HG03378 (cell line): ENCODE measurements around the gene ASIC4.

Experiments
- ATAC-seq: cut with Tn5 transposase; IDR thresholded peaks from one replicate; pipeline ENCODE4 v1.9.1; 2021; ENCODE audit warnings: mild to moderate bottlenecking, moderate library complexity; ENCODE audit not compliant: unreplicated experiment

ASIC4 gene, protein sequence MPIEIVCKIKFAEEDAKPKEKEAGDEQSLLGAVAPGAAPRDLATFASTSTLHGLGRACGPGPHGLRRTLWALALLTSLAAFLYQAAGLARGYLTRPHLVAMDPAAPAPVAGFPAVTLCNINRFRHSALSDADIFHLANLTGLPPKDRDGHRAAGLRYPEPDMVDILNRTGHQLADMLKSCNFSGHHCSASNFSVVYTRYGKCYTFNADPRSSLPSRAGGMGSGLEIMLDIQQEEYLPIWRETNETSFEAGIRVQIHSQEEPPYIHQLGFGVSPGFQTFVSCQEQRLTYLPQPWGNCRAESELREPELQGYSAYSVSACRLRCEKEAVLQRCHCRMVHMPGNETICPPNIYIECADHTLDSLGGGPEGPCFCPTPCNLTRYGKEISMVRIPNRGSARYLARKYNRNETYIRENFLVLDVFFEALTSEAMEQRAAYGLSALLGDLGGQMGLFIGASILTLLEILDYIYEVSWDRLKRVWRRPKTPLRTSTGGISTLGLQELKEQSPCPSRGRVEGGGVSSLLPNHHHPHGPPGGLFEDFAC

DNA sequence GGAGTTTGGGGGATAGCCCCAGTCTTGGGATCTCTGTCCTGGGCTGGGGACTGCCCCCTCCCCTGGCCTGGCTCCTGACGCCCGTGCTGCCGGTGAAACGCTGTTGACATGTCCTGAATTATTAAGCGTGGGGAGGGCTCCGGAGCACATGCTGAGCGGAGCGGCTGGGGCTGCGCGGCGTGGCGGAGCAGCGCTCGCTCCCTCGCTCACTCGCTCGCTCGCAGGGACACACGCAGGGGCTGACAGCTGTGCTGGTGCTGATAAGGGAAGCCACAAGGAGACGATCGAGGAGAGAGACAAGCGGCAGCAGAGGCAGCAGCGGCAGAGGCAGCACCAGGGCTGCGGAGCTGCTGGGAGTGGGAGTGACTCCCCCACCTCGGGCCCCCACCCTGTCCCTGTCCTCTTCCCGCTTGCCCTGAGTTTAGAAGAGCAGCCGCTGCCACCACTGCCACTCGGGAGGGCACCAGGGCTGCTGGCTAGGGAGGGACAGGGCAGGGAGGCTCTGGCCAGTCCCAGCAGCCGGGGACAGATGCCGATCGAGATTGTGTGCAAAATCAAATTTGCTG lies at the start of gene ASIC4:
Gene ASIC4 (plus strand): TSS at position 287 of the 566 bp plus-strand sequence. CDS start 243 bp downstream, at position 530.
- ATAC-seq, result no peak

DNA sequence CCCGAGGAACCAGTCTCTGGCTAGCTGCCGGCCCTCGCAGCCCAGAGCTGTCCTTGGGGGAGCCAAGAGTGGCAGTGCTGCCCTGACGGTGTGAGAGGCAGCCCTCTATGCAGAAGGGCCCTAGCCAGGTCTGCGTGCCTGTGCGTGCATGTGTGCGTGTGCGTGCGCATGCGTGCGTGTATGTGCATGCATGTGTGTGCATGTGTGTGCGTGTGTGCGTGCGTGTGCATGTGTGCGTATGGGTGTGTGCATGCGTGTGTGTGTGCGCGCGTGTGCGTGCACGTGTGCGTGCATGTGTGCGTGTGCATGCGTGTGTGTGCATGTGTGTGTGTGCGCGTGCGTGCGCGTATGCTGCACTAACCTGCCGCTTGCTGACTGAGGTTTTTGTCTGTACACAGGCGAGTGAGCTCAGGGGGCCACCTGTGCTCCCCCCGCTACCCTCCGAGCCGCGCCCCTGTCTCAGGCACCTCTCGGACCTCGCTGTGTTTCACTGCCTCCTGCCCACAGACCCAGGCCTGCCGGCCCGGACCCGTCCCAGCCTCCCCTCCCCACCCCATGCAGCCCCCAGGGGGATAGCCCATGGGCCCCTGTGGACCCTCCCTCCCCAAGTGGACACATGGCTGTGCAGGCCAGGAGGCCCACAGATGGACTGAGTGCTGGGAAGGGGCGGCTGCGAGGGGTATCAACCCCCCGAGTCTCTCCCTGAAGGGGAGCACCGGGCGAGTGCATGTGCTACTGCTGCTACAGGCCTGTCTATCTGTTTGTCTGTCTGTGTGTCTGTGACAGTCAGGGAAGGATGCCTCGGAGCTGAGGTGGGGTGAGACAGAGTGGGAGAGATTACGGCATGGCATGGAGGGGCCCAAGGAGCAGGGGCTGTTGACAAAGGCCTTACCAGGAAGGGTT lies 48.4 kb upstream of the ASIC4 start:
- no peak for ATAC-seq

DNA sequence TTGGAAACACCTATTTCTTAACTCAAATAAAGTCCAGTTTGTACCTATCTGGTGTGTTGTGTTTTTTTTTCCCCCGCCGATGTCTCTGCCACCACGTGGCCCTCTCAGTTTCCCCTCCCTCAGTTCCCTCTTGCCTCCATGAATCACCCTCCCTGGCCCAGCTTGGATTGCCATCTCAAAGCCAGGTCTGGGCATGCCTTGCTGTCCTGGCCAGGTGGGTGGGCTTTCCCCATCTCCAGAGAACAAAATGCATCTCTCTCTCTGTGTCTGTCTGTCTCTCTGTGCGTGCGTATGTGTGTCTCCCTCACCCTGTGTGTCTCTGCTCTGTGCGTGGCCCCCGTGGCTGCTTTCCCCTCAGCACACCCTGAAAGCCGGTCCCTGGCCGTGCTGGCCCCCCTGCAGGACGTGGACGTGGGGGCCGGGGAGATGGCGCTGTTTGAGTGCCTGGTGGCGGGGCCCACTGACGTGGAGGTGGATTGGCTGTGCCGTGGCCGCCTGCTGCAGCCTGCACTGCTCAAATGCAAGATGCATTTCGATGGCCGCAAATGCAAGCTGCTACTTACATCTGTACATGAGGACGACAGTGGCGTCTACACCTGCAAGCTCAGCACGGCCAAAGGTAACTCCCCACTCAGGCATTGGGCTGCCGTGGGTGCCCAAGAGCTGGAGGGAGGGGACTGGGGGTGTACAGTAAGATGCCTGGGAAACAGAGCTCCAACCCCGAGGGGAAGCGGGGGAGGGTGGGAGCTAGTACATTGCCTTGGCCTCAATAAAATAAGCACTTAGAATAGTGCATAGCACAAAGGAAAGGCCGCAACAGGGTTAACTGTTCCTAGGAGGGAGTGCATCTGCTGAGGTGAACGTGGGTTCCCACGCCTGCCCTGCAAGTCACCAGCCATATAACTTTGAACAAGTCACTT lies 47.2 kb upstream of the ASIC4 start:
- ATAC-seq, result no peak

DNA sequence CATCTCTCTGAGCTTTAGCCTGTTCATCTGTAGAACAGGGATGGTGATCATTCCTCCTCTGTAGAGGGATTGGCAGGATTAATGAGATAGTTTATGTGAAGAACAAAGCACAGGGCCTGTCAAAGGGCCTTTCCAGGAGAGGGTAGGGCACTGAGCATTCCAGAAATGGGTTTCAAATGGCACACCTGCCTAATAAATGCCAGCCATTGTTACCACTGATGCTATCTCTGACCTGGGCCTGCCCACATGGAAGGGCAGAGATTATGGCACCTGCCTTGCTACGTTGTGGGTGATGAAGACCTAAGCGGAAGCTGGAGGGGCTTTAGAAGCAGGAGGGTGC lies 46.6 kb upstream of the ASIC4 start:
- ATAC-seq, result no peak

DNA sequence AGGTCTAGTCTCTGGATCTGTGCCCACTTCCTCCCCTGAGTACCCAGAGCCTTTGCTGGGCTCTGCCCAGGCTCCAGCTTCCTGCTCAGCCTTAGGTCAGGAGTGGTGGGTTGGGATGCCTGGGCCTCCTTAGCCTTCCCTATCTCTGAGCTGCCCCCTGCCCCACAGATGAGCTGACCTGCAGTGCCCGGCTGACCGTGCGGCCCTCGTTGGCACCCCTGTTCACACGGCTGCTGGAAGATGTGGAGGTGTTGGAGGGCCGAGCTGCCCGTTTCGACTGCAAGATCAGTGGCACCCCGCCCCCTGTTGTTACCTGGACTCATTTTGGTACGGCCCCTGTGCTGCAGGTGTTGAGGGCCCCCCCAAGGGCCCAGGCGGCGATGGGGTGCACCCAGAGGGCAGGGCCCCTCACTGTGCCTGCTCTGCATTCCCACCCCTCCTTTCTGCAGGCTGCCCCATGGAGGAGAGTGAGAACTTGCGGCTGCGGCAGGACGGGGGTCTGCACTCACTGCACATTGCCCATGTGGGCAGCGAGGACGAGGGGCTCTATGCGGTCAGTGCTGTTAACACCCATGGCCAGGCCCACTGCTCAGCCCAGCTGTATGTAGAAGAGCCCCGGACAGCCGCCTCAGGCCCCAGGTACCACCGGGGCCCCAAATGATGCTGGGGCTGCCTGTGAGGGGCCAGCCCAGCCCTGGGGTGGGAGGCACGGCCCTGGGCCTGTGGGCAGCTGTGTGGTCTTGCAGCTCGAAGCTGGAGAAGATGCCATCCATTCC lies 45.7 kb upstream of the ASIC4 start:
- ATAC-seq, result no peak

DNA sequence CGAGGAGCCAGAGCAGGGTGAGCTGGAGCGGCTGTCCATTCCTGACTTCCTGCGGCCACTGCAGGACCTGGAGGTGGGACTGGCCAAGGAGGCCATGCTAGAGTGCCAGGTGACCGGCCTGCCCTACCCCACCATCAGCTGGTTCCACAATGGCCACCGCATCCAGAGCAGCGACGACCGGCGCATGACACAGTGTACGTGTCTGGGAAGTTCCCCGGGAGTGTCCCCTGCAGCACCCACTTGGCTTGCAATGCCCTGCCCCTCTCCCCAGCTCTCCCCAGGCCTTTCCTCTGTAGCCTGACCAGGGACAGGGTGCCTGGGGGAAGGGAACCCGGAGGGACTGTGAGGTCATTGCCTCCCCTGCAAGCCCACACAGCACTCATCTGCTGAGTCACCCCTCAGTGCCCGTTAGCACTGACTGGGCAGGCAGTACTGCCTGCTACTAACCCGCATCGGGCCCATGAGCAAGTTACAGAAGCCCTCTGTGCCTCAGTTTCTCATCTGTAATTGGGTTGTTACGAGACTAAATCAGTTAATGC lies 45.0 kb upstream of the ASIC4 start:
- no peak for ATAC-seq

DNA sequence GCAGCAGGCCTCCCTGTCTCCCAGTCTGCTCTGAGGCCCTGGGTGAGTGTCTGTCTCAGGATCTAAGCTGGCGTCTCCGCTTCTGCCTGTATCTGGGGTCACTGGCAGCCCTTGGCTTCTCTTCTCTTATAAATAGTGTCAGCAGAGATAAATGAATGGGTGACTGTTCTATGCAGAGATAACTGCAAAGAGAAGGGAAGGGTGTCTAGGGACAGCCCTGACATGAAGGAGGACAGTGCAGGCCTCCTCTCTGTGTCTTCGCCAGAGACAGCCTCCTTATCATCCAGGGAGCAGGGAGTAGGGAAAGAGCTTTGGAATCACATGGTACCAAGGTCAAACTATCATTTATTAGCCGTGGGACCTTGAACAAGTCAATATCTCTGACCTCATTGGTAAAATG lies 43.9 kb upstream of the ASIC4 start:
- ATAC-seq, result no peak

DNA sequence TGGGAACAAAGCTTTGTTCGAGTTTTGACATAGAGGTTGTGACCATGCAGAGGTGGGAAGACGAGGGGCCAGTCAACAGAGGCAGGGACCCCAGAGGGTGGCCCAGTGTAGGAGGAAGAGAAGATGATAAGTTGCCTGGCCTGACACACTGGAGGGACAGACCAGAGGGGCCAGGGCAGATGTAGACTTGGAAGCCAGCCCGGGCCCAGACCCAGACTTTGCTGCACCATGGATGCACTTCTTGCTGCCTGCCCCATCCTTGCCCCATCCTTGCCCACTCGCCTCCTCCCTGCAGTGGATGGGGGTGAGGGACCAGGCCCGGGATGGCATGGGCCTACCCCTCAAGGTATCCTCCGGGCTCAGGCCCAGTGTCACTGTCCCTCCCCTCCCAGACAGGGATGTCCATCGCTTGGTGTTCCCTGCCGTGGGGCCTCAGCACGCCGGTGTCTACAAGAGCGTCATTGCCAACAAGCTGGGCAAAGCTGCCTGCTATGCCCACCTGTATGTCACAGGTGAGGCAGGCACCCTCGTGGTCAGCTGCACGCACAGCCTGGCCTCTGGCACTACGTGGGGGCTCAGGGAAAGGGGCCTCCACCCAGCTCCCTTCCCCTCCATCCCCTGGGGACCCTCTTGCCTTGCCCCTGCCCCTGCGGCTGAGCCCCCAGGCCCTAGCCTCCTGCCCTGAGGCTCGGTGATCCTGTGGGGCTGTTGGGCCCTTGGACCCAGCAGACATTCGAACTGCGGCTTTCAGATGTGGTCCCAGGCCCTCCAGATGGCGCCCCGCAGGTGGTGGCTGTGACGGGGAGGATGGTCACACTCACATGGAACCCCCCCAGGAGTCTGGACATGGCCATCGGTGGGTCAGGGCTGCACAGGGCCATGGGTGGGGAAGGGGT lies 42.6 kb upstream of the ASIC4 start:
- ATAC-seq, result no peak

DNA sequence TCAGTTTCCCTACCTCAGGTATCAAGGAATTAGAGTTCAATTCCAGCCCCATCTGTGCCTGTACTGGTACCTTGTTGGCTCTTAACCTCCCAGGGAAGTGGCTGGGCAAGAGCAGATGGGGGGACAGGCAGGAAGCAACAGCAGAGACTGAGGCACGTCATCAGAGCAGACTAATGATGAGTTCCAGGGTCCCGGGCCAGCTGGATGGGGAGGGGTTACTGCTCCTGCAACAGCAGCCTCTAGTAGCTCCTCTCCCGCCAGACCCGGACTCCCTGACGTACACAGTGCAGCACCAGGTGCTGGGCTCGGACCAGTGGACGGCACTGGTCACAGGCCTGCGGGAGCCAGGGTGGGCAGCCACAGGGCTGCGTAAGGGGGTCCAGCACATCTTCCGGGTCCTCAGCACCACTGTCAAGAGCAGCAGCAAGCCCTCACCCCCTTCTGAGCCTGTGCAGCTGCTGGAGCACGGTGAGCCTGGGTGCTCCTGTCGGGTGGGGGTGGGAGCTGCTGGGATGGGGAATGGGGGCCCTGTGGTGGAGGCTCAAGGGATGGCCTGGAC lies 41.6 kb upstream of the ASIC4 start:
- ATAC-seq, result no peak

DNA sequence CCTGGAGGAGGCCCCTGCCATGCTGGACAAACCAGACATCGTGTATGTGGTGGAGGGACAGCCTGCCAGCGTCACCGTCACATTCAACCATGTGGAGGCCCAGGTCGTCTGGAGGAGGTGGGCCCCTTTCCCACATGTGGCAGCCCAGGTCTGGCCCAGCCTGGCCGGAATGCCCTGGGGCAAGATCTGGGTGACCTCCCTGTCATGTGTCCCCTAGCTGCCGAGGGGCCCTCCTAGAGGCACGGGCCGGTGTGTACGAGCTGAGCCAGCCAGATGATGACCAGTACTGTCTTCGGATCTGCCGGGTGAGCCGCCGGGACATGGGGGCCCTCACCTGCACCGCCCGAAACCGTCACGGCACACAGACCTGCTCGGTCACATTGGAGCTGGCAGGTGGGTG lies 40.8 kb upstream of the ASIC4 start:
- ATAC-seq, result no peak

DNA sequence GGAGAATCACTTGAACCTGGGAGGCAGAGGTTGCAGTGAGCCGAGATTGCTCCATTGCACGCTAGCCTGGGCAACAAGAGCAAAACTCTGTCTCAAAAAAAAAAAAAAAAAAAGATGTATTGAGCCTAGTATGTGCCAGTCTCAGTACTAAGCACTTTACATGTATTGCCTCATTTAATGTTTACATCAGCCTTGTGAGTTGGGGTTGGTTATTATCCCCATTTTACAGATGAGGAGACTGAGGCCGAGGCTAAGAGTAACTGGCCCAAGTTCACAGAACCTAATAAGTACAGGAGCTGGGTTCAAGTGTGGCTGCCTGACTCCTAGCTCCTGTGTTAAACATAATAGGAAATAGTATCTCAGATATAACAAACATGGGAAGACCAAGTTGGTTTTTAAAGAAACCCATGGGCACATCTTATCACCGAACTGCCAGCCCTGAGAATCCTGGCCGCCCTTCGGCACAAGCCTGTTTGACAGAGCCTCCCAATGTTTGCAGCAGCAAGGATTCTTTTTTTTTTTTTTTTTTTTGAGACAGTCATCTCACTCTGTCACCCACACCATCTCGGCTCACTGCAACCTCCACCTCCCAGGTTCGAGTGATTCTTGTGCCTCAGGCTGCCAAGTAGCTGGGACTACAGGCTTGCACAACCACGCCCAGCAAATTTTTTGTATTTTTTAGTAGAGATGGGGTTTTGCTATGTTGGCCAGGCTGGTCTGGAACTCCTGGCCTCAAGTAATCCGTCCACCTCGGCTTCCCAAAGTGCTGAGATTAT lies 39.8 kb upstream of the ASIC4 start:
- no peak for ATAC-seq

DNA sequence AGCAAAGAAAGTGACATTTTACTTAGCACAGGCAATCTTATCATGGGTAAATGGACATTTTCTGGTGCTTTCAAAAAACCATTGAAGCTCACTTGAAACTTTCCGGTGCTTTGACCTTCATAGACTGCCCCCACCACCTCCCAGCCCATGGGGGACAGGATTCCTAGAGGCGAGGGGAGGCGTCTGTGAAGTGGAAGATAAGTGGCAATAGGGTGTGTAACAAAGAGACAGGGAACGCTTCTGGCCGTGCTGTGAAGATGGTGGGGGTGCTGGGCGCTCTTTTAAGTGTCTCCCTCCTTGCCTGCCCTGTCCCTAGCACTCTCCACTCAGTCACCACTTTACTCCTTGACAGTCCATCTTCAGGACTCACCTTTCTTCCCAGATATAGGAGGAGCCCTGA lies 39.0 kb upstream of the ASIC4 start:
- no peak for ATAC-seq

DNA sequence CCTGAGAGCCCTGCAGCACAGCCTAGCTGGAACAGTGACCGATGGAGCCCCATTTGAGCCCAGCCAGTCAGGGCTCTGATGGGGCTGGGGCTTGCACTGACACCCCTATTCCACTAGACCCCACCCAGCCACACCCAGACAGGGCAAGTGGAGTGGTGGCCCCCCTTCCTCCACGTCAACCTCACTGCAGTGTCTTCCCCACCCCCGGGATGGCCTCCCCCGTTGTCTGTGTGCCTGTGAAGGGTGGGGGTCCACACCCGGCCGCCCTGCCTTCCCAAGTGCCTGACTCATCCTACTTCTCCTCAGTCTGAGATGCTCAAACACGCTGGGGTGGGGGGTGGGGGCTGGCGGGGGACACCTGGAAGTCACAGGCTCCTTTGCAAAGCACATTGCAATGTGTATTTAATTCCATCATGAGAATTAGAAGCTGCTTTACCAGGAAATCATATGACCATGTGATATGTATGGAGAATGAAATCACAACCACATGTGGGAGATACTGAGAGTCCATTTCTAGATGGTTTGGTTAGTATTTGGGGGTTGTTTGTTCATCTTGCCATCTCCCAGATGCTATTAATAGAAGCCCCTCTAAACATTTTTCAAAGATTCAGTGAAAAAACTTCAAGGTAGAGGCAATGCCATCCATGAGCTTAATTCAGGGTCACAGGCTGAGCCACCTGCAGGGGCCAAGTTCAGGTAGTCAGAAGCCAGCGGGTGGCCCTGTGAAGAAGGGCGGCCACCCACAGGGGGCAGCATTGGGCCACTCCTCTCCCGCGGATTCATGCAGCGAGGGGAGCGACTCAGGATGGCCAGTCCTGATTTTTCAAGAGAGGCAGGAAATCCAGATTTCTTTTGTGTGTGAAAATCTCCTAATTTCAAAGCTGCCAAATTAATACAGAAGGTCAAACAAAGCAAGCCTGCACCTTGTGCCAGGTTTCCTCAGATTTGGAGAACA lies 38.3 kb upstream of the ASIC4 start:
- ATAC-seq, result no peak

DNA sequence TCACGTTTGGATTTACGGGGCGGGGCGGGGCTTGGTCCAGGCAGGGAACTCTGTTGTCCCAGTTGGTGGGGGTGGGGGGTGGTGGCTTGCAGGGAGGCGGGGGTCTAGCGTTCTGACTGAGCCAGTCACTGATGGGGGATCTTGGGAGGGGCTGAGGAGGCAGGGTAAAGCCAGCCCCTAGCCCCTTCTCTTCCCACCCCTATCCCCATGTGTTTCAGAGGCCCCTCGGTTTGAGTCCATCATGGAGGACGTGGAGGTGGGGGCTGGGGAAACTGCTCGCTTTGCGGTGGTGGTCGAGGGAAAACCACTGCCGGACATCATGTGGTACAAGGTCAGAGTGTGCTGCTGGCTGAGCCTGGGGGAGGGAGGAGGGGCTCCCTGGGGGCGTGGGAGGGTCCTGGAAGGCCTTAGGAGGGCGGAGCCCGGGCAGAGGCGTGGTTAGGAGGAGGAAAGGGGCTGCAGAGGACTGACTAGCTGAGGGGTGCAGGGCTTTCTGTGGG lies 37.6 kb upstream of the ASIC4 start:
- no peak for ATAC-seq

DNA sequence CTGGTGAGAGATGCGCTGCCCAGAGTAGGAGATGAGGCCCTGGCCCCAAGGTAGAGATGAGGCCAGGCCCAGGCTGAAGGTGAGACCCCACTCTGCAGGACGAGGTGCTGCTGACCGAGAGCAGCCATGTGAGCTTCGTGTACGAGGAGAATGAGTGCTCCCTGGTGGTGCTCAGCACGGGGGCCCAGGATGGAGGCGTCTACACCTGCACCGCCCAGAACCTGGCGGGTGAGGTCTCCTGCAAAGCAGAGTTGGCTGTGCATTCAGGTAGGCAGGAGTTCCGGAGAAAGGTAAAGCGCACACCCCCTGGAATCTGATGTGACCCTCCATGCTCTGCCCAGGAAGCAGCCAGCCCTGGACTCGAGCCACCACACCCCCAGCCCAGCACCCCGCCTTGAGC lies 37.1 kb upstream of the ASIC4 start:
- ATAC-seq, result no peak

DNA sequence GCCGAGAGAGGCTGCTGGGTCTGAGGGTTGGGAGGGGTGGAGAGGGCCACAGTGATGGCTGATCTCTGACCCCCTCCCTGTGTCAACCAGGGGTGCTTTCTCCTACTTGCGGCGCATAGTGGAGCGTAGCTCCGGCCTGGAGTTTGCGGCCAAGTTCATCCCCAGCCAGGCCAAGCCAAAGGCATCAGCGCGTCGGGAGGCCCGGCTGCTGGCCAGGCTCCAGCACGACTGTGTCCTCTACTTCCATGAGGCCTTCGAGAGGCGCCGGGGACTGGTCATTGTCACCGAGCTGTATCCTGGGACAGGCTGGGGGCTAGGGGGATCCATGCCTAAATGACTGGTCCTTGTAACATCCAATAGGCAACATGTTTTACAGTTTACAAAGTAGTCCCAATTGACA lies 36.5 kb upstream of the ASIC4 start:
- ATAC-seq, result no peak
